AG04449 (cell line): ENCODE measurements around the gene CLMN.

Experiments
- CTCF ChIA-PET: fragments of 350-600 bp; formaldehyde crosslinking; extraction: SDS; loops from one replicate; lab custom pipeline; 2021; ENCODE audit warnings: antibody characterized with exemption; lab: Yijun Ruan, JAX
- POLR2A ChIA-PET: fragments of 400-600, 350-600 bp; formaldehyde crosslinking; extraction: SDS; loops from one replicate; lab custom pipeline; 2020; ENCODE audit warnings: antibody characterized with exemption, inconsistent platforms; lab: Yijun Ruan, JAX
- DNase-seq: peaks from one replicate; pipeline ENCODE4 v3.0.0-alpha.2; 2010; ENCODE audit warnings: low read depth, low spot score
- H3K4me3 ChIP-seq: 2 replicates; pipeline ENCODE4 v1.5.1; 2011; ENCODE audit warnings: low read depth, mild to moderate bottlenecking, control low read depth, low read length
- CTCF ChIP-seq: IDR thresholded peaks from one replicate; pipeline ENCODE4 v1.5.1; 2011; ENCODE audit warnings: mild to moderate bottlenecking, moderate library complexity, low read length, control low read depth, inconsistent platforms; ENCODE audit not compliant: insufficient read depth; ENCODE audit errors: missing control alignments

The CLMN gene

DNA sequence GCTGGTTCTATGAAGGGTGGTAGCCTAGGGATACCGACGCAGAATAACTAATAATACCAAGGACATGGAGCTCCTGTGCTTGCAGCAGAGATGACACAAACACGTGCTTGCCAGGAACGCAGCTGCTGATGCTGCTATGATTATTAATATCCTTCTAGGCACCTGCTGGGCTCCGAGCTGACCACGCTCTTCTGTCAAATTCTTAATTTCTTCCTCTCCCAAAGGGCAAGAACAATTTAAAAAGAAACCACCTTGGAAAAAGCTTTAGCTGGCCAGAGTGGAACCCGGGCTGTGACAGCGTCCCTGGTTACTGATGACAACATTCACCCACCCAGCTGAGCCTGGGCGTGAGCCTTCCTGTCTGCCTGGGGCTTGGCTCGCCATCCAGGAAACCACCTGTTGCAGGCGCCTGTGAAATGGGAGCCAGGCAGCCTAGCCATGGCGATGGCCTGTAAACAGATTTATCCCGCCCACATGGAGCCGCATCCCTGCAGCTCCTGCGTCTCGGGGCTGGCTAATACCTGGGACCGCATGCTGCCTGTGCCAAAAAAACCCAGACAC, 28.8 kb downstream of the CLMN start:
- ChIA-PET CTCF (no interaction called here), POLR2A (no interaction called here)
- no peak for TF ChIP-seq CTCF
- DNase-seq, result no peak
- no peak overlapping the region for H3K4me3 ChIP-seq

DNA sequence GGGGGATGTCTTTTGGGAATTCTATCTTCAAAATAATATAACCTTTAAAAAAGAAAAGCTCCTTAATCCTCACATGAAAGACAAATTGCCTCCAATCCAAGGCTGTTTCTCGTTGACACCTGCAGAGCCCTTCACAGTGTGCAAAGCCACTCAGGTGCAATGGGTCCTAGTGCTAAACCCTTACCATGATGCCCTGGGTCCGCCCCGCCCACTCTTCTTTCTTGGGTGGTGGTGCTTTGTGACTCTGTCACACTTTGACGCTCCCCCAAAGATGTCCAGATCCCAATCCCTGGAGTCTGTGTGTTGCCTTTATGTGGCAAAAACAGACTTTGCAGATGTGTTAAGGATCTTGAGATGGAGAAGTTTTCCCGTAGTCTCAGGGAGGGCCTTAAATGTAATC, 29.7 kb downstream of the CLMN start:
- CTCF ChIA-PET, result no interaction called here
- DNase-seq, result no peak
- POLR2A ChIA-PET, result no interaction called here
- TF ChIP-seq CTCF, result no peak
- H3K4me3 ChIP-seq, result no peak overlapping the region

DNA sequence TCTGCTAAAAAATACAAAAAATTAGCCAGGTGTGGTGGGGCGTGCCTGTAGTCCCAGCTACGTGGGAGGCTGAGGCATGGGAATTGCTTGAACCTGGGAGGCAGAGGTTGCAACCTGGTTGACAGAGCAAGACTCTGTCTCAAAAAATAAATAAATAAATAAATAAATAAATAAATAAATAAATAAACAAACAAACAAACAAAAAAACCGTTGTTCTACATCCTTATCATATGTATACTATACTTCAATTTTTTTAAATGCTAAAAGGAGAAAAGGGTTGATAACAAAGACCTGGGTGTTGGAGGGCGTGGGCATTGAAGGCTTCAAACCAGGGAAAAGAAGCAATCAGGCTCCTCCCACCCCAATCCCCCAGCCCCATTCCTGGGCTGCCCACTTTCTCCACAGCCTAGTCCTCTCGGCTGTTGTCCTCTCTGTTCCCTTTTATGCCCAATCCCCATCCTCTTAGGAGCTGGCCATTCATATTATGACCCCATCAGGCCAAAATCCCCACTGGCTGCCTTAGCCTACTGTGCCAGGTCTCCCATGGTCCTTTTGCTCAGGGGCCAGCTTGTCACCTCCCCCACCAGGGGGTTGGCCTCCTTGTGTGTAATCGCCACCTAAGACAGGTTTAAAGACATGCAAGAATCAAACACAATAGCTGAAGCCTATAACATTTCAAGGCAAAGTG, 30.2 kb downstream of the CLMN start:
- no peak for TF ChIP-seq CTCF
- ChIA-PET CTCF (no interaction called here), POLR2A (no interaction called here)

DNA sequence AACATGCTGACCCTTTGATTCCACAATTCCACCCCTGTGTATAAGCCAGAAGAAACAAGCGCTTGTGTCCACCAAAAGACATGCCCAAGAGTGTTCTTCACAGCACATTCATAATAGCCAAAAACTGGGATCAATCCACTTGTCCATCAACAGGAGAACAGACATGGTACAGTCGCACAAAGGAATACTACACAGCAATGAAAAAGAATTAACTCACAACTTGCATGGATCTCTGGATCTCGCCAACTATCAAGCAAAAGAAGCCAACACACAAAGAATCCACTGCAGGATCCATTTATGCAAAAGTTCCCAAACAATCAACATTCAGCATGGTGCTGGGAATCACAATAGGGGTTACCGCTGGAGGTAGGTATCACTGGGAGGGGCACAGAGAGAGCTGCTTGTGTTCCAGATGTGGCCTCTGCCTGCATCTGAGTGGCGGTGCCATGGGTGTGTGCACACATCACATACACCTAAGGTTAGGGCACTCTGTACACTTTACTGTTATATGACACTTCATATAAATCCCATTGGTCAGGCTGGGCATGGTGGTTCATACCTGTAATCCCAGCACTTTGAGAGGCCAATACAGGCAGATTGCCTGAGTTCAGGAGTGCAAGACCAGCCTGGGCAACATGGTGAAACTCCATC, 30.9 kb downstream of the CLMN start:
- no peak for TF ChIP-seq CTCF
- DNase-seq, result no peak
- POLR2A ChIA-PET, result no interaction called here
- CTCF ChIA-PET, result no interaction called here
- no peak overlapping the region for H3K4me3 ChIP-seq

More for the DNA sequence above, 30.2 kb downstream of the CLMN start:
- H3K4me3 ChIP-seq, result no peak overlapping the region
- no peak for DNase-seq

DNA sequence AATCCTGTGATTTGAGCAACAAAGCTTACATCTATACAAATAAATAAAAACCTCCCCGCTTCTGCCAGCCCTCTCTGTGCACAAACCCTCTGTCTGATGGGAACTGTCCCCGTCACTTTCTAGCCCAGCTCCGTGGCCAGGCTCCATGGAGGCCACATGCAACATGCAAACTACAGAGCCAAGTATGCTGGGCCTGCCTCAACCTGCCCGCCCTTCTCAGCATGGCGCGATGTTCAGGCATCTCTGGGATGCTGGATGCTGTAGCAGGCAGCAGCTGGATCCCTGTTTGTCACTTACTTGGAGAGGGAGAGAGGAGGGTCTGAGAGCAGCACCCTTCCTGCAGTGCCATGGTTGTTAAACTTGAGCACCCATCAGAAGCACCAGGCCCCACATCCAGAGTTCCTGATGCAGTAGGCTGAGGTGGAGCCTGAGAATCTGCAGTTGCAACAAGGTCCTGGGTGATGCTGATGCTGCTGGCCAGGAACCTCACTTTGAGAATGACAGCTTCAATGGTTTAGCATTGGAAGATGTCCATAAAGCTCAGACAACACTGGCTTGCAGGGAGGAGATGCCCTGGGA, 32.4 kb downstream of the CLMN start:
- TF ChIP-seq CTCF, result no peak
- no peak overlapping the region for H3K4me3 ChIP-seq
- DNase-seq, result no peak
- POLR2A ChIA-PET, result no interaction called here
- CTCF ChIA-PET, result no interaction called here

DNA sequence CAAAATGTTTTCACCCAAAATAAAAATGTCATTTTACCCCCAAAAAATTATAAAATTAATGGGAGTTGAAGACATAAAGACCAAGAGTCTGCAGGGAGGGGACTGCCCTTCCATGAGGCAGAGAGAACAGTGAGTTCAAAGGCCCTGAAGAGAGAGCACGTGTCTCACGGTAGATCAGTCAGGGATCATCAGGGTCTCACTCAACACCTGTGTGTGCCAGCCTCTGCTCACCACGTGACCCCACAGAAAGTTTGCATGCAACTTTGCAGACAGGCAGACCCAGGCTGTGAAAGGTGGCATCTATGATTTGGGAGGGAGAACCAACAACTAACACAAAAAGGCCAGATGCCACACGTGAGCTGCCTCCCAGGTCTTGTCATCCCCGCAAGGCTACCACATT, 33.1 kb downstream of the CLMN start:
- no peak overlapping the region for H3K4me3 ChIP-seq
- DNase-seq, result no peak
- no peak for TF ChIP-seq CTCF
- CTCF ChIA-PET, result no interaction called here
- POLR2A ChIA-PET, result no interaction called here
